Common myeloid progenitor, CD34-positive (primary cell): ENCODE measurements around the gene GRM1.

ENCODE experiments used
- CTCF ChIA-PET: fragments of 350-600 bp; sonication (Branson Sonifier 250); formaldehyde crosslinking; loops from one replicate; lab custom pipeline; 2021; ENCODE audit warnings: antibody characterized with exemption; lab: Charles Lee
- POLR2A ChIA-PET: fragments of 350-600 bp; sonication (Branson Sonifier 250); formaldehyde crosslinking; loops from one replicate; lab custom pipeline; 2021; ENCODE audit warnings: antibody characterized with exemption; lab: Charles Lee
- DNase-seq, 3 donors: peaks; one replicate each; pipeline versions ENCODE4 v3.0.0 to v3.0.0-alpha.2; 2013
- H3K27ac ChIP-seq, 2 experiments: 1 replicate in 1 of 2; 2 replicates in 1 of 2; pipeline ENCODE4 v1.7.0; 2013; ENCODE audit warnings: inconsistent platforms in 2 of 2, low read length in 2 of 2, mild to moderate bottlenecking in 2 of 2, low read depth in 1 of 2, moderate library complexity in 1 of 2; ENCODE audit not compliant: severe bottlenecking in 2 of 2, insufficient read depth in 1 of 2, poor library complexity in 1 of 2
- H3K27me3 ChIP-seq, 5 experiments: replicated peaks in 2 of 5; 1 replicate in 3 of 5; 2 replicates in 2 of 5; pipeline versions ENCODE4 v1.6.1 to v1.7.0; 2013; ENCODE audit warnings: low read length in 4 of 5, mild to moderate bottlenecking in 2 of 5, moderate library complexity in 2 of 5, inconsistent platforms in 1 of 5; ENCODE audit not compliant: insufficient read depth in 5 of 5, control insufficient read depth in 4 of 5
- H3K36me3 ChIP-seq, 4 experiments: 1 replicate in 2 of 4; 2 replicates in 2 of 4; pipeline versions ENCODE4 v1.6.1 to v1.7.0; 2013; ENCODE audit warnings: low read length in 3 of 4, control low read depth in 1 of 4, mild to moderate bottlenecking in 1 of 4; ENCODE audit not compliant: control insufficient read depth in 4 of 4, insufficient read depth in 4 of 4
- H3K4me1 ChIP-seq, 4 experiments: 1 replicate in 3 of 4; 2 replicates in 1 of 4; pipeline versions ENCODE4 v1.6.1 to v1.7.1; 2013; ENCODE audit warnings: low read length in 3 of 4, mild to moderate bottlenecking in 3 of 4, control low read depth in 1 of 4, inconsistent platforms in 1 of 4, moderate library complexity in 1 of 4; ENCODE audit not compliant: control insufficient read depth in 4 of 4, insufficient read depth in 4 of 4; ENCODE audit errors: control extremely low read depth in 1 of 4
- H3K4me3 ChIP-seq, 7 experiments: 1 replicate in 4 of 7; 2 replicates in 3 of 7; pipeline versions ENCODE4 v1.5.1 to v1.7.0; 2013; ENCODE audit warnings: mild to moderate bottlenecking in 7 of 7, low read length in 6 of 7, moderate library complexity in 6 of 7, inconsistent platforms in 2 of 7, low read depth in 2 of 7, control low read depth in 1 of 7; ENCODE audit not compliant: insufficient read depth in 4 of 7, control insufficient read depth in 1 of 7; ENCODE audit errors: extremely low read depth in 1 of 7
- H3K9me3 ChIP-seq, 5 experiments: 1 replicate in 4 of 5; 2 replicates in 1 of 5; pipeline versions ENCODE4 v1.6.1 to v1.7.1; 2013; ENCODE audit warnings: low read length in 4 of 5, mild to moderate bottlenecking in 2 of 5, inconsistent platforms in 1 of 5, low read depth in 1 of 5, moderate library complexity in 1 of 5; ENCODE audit not compliant: control insufficient read depth in 4 of 5, insufficient read depth in 2 of 5; ENCODE audit errors: control extremely low read depth in 1 of 5
- WGBS: methylation state at CpG from one replicate; pipeline ENCODE4 v1.1.5; 2013; ENCODE audit not compliant: insufficient coverage; 5-methylcytosine and 5-hydroxymethylcytosine counted together

Gene GRM1

DNA sequence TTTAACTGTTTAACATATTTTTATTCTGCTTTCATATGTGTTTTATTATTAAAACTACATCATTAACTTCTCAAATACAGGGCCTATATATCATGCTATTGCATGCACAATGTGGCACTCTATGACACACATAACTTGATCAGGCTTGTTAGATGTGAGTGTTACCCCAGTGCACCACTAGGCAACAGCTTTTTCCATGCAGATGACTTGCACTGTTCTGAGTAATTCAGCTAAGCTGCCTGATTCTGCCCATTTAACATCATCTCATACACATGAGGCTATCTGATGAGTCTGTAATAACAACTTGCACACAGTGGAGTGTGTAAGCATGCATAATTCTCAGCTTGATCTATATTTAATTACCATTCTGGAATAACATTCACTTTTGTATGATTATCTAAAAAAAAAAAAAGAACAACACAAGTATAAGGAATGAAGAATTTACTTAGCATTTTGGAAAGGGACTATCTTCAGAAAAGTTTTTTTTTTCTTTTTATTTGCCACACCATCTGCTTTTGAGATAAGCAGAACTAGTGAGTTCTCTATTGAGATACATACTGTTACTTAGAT is 83.1 kb downstream of the GRM1 start:
- DNase-seq: no peak
- H3K9me3 ChIP-seq: peaks cover 0 to 6% (median 0%) of the 10 kb centered on the region in 5 experiments
- H3K27ac ChIP-seq: no peak overlapping the region
- ChIA-PET POLR2A (no interaction called here), CTCF (no interaction called here)
- no peak overlapping the region for H3K4me3 ChIP-seq
- H3K4me1 ChIP-seq: no peaks in the 10 kb centered on the region
- H3K36me3 ChIP-seq: no peaks in the 10 kb centered on the region
- no peaks in the 10 kb centered on the region for H3K27me3 ChIP-seq

GRCh38 chr6:146113084-146113623 is 84.3 kb downstream of the GRM1 start:
- no peak for DNase-seq
- Histone ChIP-seq H3K9me3 (peaks cover 0 to 6% (median 0%) of the 10 kb centered on the region in 5 experiments), H3K4me1 (no peaks in the 10 kb centered on the region), H3K27me3 (no peaks in the 10 kb centered on the region), H3K36me3 (no peaks in the 10 kb centered on the region), H3K4me3 (no peak overlapping the region), H3K27ac (no peak overlapping the region)
- whole genome bisulfite sequencing: 90% methylated on average over 2 of the region's 5 CpGs
- ChIA-PET POLR2A (no interaction called here), CTCF (no interaction called here)

- ChIA-PET CTCF (no interaction called here), POLR2A (no interaction called here)
- WGBS: 90% methylated on average over 2 of the region's 4 CpGs
- DNase-seq: no peak
- H3K9me3 ChIP-seq: no peaks in the 10 kb centered on the region
- no peaks in the 10 kb centered on the region for H3K36me3 ChIP-seq
- no peaks in the 10 kb centered on the region for H3K27me3 ChIP-seq
- no peaks in the 10 kb centered on the region for H3K4me1 ChIP-seq
- no peak overlapping the region for H3K4me3 ChIP-seq
- H3K27ac ChIP-seq: no peak overlapping the region
Measured at GRCh38 chr6:146123616-146124015, 94.8 kb downstream of the GRM1 start.

DNA sequence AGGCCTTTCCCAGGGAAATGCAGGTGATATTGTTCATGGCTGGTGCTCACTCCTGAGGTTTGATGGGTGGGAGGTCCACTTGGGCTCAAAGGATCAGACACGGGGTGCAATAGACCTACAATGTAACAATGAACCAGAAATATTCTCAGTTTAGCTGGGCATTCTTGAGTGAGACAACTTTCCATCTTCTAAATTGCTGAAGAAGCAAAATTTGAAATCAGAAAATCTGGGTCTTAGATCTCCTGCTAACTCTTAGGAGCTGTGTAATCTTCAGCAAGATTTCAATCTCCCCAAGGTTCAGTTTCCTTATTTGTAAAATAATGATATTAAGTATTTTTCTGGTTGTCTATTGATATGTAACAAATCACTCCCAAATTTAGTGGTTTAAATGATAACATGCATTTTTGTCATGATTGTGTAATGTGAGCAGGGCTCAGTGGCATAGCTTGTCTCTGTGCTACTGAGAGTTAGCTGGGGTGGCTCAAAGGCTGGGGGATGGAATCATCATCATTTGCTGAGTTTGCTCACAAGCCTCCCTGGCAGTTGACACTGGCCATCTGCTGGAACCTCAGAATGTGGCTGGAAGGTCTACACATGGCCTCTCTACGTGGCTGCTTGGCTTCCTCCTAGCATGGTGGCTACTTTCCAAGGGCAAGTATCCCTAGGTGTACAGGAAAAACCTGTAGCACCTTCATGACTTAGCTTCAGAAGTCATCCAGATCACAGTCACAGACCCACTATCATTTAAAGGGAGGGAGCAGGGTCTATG is 98.8 kb downstream of the GRM1 start:
- no peaks in the 10 kb centered on the region for H3K9me3 ChIP-seq
- ChIA-PET POLR2A (no interaction called here), CTCF (no interaction called here)
- no peak overlapping the region for H3K27ac ChIP-seq
- no peaks in the 10 kb centered on the region for H3K4me1 ChIP-seq
- DNase-seq: no peak
- peaks cover 0 to 3% (median 0%) of the 10 kb centered on the region in 5 experiments for H3K27me3 ChIP-seq
- H3K4me3 ChIP-seq: no peak overlapping the region
- no peaks in the 10 kb centered on the region for H3K36me3 ChIP-seq
- WGBS: 100% methylated on average over 2 of the region's 2 CpGs

- WGBS: 100% methylated on average over 2 of the region's 2 CpGs
- H3K4me3 ChIP-seq: no peak overlapping the region
- CTCF ChIA-PET: no interaction called here
- POLR2A ChIA-PET: no interaction called here
- H3K9me3 ChIP-seq: peaks cover 0 to 3% (median 0%) of the 10 kb centered on the region in 5 experiments
- peaks cover 0 to 3% (median 0%) of the 10 kb centered on the region in 5 experiments for H3K27me3 ChIP-seq
- H3K4me1 ChIP-seq: no peaks in the 10 kb centered on the region
- no peak for DNase-seq
- no peak overlapping the region for H3K27ac ChIP-seq
- H3K36me3 ChIP-seq: no peaks in the 10 kb centered on the region
Measured at GRCh38 chr6:146133866-146134265, 105.0 kb downstream of the GRM1 start.

DNA sequence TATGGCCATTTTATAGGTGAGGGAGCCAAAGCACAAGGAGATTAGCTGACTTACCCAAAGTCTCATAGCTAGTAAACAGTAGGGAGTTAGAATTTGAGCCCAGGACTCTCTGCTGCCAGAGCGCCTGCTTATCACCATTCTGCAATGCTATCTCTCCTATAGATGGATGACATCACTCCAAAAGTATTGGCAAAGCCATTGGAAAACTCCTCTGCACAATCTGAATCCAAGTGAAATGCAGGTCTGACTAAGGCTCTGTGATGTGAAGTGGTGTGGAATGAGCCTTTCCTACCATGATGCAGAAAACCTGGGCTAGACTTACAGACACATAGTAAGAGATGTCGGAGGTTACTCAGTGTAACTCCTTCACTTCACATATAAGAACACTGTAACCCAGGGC is 106.3 kb downstream of the GRM1 start:
- CTCF ChIA-PET: no interaction called here
- H3K4me1 ChIP-seq: no peaks in the 10 kb centered on the region
- DNase-seq: no peak
- WGBS: 80% methylated on average over 1 of the region's 2 CpGs
- H3K27ac ChIP-seq: no peak overlapping the region
- POLR2A ChIA-PET: no interaction called here
- H3K9me3 ChIP-seq: peaks cover 0 to 3% (median 0%) of the 10 kb centered on the region in 5 experiments
- no peaks in the 10 kb centered on the region for H3K27me3 ChIP-seq
- no peaks in the 10 kb centered on the region for H3K36me3 ChIP-seq
- no peak overlapping the region for H3K4me3 ChIP-seq

DNA sequence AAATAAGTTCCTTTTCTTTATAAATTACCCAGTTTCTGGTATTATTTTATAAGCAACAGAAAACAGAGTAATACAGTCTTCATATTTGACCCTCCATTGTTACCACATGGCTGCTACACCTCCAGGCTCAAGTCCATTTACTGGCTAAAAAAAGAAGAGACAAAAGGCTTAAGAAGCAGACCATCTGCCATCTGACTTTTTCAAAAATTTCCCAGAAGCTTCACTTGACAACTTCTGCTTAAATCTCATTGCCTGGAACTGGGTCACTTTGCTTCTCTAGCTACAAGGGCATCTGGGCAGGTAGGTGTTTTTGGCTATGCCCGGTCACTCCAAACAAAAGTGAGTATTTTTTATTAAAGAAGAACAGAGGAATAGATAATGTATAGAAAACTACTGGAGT is 118.0 kb downstream of the GRM1 start:
- Histone ChIP-seq H3K36me3 (no peaks in the 10 kb centered on the region), H3K27me3 (no peaks in the 10 kb centered on the region), H3K27ac (no peak overlapping the region), H3K4me1 (no peaks in the 10 kb centered on the region), H3K4me3 (no peak overlapping the region), H3K9me3 (peaks cover 0 to 2% (median 0%) of the 10 kb centered on the region in 5 experiments)
- POLR2A ChIA-PET: no interaction called here
- CTCF ChIA-PET: no interaction called here
- no peak for DNase-seq
- no CpG with 5 or more reads among the region's 1 CpG for WGBS
